GM21526 (cell line): Measurements from ENCODE around the gene YPEL3.
"Not testable (repeated sequence)": the region's sequence is repeated elsewhere in the genome, so short reads cannot be mapped to it uniquely, and the experiment has no call there.

Source experiments
- ATAC-seq: cut with Tn5 transposase; IDR thresholded peaks from one replicate; pipeline ENCODE4 v1.9.1; 2021; ENCODE audit warnings: moderate library complexity; ENCODE audit not compliant: unreplicated experiment, low FRiP score

YPEL3 gene

GRCh38 chr16:30096105-30096861 is at the start of gene YPEL3:
YPEL3 (minus strand) TSS chr16:30096213; CDS start chr16:30095482, 731 bp downstream.
- no peak for ATAC-seq

- ATAC-seq, result no peak
Observed at GRCh38 chr16:30145657-30146056, 49.6 kb upstream of the YPEL3 start.

GRCh38 chr16:30144917-30145316 is 48.9 kb upstream of the YPEL3 start:
- ATAC-seq, result no peak

GRCh38 chr16:30144017-30144416 is 48.0 kb upstream of the YPEL3 start:
- ATAC-seq, result no peak

- ATAC-seq, result no peak
Observed at GRCh38 chr16:30143347-30143702, 47.3 kb upstream of the YPEL3 start.

- no peak for ATAC-seq
Observed at GRCh38 chr16:30142672-30143346, 46.8 kb upstream of the YPEL3 start.

GRCh38 chr16:30141750-30142149 is 45.7 kb upstream of the YPEL3 start:
- no peak for ATAC-seq

- ATAC-seq, result no peak
Observed at GRCh38 chr16:30139583-30140481, 43.8 kb upstream of the YPEL3 start.

- ATAC-seq, result no peak
Observed at GRCh38 chr16:30137897-30138296, 41.9 kb upstream of the YPEL3 start.

GRCh38 chr16:30136971-30137605 is 41.1 kb upstream of the YPEL3 start:
- ATAC-seq, result no peak

- ATAC-seq, result no peak
Observed at GRCh38 chr16:30132591-30132990, 36.6 kb upstream of the YPEL3 start.

- no peak for ATAC-seq
Observed at GRCh38 chr16:30131869-30132475, 36.0 kb upstream of the YPEL3 start.

GRCh38 chr16:30127993-30128392 is 32.0 kb upstream of the YPEL3 start:
- ATAC-seq, result no peak

GRCh38 chr16:30125690-30126089 is 29.7 kb upstream of the YPEL3 start:
- not testable (repeated sequence) for ATAC-seq

- ATAC-seq, result no peak
Observed at GRCh38 chr16:30124985-30125379, 29.0 kb upstream of the YPEL3 start.

GRCh38 chr16:30122604-30123160 is 26.7 kb upstream of the YPEL3 start:
- ATAC-seq, result no peak

GRCh38 chr16:30121741-30122571 is 25.9 kb upstream of the YPEL3 start:
- ATAC-seq, result no peak

GRCh38 chr16:30120340-30121105 is 24.5 kb upstream of the YPEL3 start:
- ATAC-seq, result no peak
